Adipose tissue (tissue), 3 donors: ENCODE results near the gene SLF1. TPM values are rescaled to one million over a fixed set of nuclear protein-coding genes. Genes with fewer than 3 reads are reported as not detected.

Experiments
- polyA plus RNA-seq, 3 donors: library from polyadenylated mRNA; stranded (reverse); fragments of 200-250 nt; gene quantifications; one replicate each; pipeline ENCODE4 v1.2.3, GENCODE V29; 2013
- donor health status: healthy with polysubstance abuse.
- donor health status: Bipolar disorder and iron deficiency.
- donor health status: healthy.

The SLF1 gene
- polyA plus RNA-seq, 3 donors: 1.0 to 1.8 (median 1.6) TPM

Other genes with a start within 250 kb of the SLF1 start
- gene KIAA0825, start 65 bp upstream of the SLF1 start, polyA plus RNA-seq: 1 to 10 TPM in 1 of 3 donors, under 1 TPM in 2; 0.33 to 1.7 (median 0.36) TPM